GM04504 (cell line): ENCODE data around the gene PLAAT3.
"Not testable (repeated sequence)": the region's sequence is repeated elsewhere in the genome, so short reads cannot be mapped to it uniquely, and the experiment has no call there.

ENCODE experiments used
- DNase-seq: peaks from one replicate; pipeline ENCODE4 v3.0.0-alpha.2; 2012; ENCODE audit warnings: low read depth

The PLAAT3 gene

GRCh38 chr11:63614136-63614671, at the start of gene PLAAT3:
TSS of gene PLAAT3 (minus strand) at chr11:63614433. CDS start at chr11:63614014, 419 bp downstream.
- no peak for DNase-seq

GRCh38 chr11:63663809-63664208, 49.6 kb upstream of the PLAAT3 start:
- no peak for DNase-seq

- no peak for DNase-seq
Observed at GRCh38 chr11:63660972-63661371, 46.7 kb upstream of the PLAAT3 start.

GRCh38 chr11:63652671-63653070, 38.4 kb upstream of the PLAAT3 start:
- no peak for DNase-seq

- DNase-seq: no peak
Observed at GRCh38 chr11:63643205-63643604, 29.0 kb upstream of the PLAAT3 start.

- no peak for DNase-seq
Observed at GRCh38 chr11:63641727-63642126, 27.5 kb upstream of the PLAAT3 start.

- no peak for DNase-seq
Observed at GRCh38 chr11:63639199-63639832, 25.1 kb upstream of the PLAAT3 start.

GRCh38 chr11:63638436-63638835, 24.2 kb upstream of the PLAAT3 start:
- not testable (repeated sequence) for DNase-seq

- DNase-seq: no peak
Observed at GRCh38 chr11:63635762-63636465, 21.7 kb upstream of the PLAAT3 start.

GRCh38 chr11:63629426-63629825, 15.2 kb upstream of the PLAAT3 start:
- DNase-seq: no peak

- DNase-seq: no peak
Observed at GRCh38 chr11:63623513-63624140, 9.4 kb upstream of the PLAAT3 start.

- no peak for DNase-seq
Observed at GRCh38 chr11:63622323-63622722, 8.1 kb upstream of the PLAAT3 start.

GRCh38 chr11:63621071-63621470, 6.8 kb upstream of the PLAAT3 start:
- no peak for DNase-seq

GRCh38 chr11:63619967-63620366, 5.7 kb upstream of the PLAAT3 start:
- no peak for DNase-seq

- not testable (repeated sequence) for DNase-seq
Observed at GRCh38 chr11:63617686-63618085, 3.5 kb upstream of the PLAAT3 start.

GRCh38 chr11:63616953-63617352, 2.7 kb upstream of the PLAAT3 start:
- no peak for DNase-seq

- DNase-seq: no peak
Observed at GRCh38 chr11:63613517-63614135, 607 bp downstream of the PLAAT3 start.

GRCh38 chr11:63612181-63612580, 2.1 kb downstream of the PLAAT3 start:
- DNase-seq: no peak

GRCh38 chr11:63611395-63611747, 2.9 kb downstream of the PLAAT3 start:
- no peak for DNase-seq

- DNase-seq: no peak
Observed at GRCh38 chr11:63610604-63611394, 3.4 kb downstream of the PLAAT3 start.

GRCh38 chr11:63609971-63610580, 4.2 kb downstream of the PLAAT3 start:
- no peak for DNase-seq
